Retinal pigment epithelial cell (primary cell): ENCODE data around the gene UVRAG.
"Not testable (repeated sequence)": the region's sequence is repeated elsewhere in the genome, so short reads cannot be mapped to it uniquely, and the experiment has no call there.

ENCODE experiments used
- DNase-seq: peaks from one replicate; pipeline ENCODE4 v3.0.0-alpha.2; 2010; ENCODE audit warnings: low read depth
- H3K4me3 ChIP-seq: 2 replicates; pipeline ENCODE4 v1.5.1; 2011; ENCODE audit warnings: mild to moderate bottlenecking, low read length, control low read depth, moderate library complexity
- TF ChIP-seq, protein P1 (sequence below): conservative IDR thresholded peaks from 2 replicates; pipeline ENCODE4 v1.5.1; 2011; ENCODE audit warnings: low read depth, low read length, control low read depth, inconsistent platforms

UVRAG gene

DNA sequence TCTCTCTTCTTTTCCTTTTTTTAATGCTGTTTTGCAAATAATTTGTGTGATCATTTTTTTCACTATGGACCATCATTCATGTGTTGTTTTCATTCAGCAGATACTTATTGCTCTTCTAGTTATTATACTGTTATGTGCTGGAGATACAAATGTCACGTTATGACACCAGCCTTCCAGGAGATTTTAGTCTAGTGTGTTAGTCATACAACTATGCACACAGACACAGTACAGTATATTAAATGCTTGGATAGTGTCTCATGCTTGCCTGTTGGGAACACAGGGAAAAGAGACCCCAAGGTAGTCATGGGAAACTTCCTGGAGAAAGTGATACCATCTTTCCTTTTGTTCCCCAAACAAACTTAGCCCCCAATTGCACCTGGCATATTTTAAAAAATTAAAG, 116.1 kb downstream of the UVRAG start:
- no peak for DNase-seq
- TF ChIP-seq, protein P1, sequence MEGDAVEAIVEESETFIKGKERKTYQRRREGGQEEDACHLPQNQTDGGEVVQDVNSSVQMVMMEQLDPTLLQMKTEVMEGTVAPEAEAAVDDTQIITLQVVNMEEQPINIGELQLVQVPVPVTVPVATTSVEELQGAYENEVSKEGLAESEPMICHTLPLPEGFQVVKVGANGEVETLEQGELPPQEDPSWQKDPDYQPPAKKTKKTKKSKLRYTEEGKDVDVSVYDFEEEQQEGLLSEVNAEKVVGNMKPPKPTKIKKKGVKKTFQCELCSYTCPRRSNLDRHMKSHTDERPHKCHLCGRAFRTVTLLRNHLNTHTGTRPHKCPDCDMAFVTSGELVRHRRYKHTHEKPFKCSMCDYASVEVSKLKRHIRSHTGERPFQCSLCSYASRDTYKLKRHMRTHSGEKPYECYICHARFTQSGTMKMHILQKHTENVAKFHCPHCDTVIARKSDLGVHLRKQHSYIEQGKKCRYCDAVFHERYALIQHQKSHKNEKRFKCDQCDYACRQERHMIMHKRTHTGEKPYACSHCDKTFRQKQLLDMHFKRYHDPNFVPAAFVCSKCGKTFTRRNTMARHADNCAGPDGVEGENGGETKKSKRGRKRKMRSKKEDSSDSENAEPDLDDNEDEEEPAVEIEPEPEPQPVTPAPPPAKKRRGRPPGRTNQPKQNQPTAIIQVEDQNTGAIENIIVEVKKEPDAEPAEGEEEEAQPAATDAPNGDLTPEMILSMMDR = no peak
- H3K4me3 ChIP-seq = no peak overlapping the region

DNA sequence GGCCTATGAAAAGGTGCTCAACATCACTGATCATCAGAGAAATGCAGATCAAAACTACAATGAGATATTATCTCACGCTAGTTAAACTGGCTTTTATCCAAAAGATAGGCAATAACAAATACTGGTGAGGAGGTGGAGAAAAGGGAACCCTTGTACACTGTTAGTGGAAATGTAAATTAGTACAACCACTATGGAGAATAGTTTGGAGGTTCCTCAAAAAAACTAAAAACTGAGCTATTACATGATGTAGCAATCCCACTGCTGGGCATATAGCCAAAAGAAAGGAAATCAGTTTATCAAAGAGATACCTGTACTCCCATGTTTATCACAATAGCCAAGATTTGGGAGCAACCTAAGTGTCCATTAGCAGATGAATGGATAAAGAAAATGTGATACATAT, 118.7 kb downstream of the UVRAG start:
- H3K4me3 ChIP-seq, DNase-seq: not testable (repeated sequence)

GRCh38 chr11:75934851-75935250, 119.8 kb downstream of the UVRAG start:
- TF ChIP-seq, protein P1 = no peak
- H3K4me3 ChIP-seq = no peak overlapping the region
- no peak for DNase-seq

DNA sequence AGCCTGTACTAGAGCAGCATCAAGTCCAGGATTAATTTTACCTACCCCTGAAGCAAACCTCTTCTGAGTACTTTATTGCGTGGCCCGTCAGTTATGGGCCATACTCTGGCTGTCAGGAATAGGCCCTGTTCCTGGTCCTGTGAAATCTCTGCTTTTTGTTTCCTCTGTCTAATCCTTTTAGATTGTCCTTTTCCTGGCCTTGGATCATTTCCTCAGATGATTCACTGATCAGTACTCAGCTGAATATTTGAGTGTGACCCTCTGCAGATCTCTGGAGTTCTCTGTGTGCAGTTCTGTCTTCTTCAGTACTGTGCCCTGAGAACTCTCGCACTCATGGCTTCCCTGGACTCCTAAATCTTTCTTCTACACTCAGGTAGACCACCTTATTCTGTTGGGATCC, 123.5 kb downstream of the UVRAG start:
- no peak overlapping the region for H3K4me3 ChIP-seq
- TF ChIP-seq, protein P1 = no peak
- no peak for DNase-seq

GRCh38 chr11:75939516-75939915, 124.5 kb downstream of the UVRAG start:
- no peak for DNase-seq
- TF ChIP-seq, protein P1 = no peak
- H3K4me3 ChIP-seq = no peak overlapping the region

DNA sequence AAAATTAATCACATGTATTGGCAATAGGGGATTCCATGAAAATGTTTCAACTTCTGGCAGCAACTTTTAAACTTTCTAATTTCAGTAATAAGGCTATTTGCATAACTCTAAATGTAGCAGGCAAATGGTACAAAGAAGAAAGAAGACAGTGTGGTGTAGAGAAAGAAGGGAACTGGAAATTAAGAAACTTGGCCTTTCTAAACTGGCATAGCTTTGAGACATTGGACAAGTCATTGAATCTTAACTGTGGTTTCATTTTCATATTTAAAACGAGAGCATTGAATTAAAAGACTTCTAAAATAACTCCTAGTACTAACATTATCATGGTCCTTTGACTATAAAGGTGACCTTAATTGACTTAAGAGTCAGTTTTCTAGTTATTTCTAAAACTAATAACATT, 125.0 kb downstream of the UVRAG start:
- H3K4me3 ChIP-seq = no peak overlapping the region
- DNase-seq = no peak
- TF ChIP-seq, protein P1 = no peak

DNA sequence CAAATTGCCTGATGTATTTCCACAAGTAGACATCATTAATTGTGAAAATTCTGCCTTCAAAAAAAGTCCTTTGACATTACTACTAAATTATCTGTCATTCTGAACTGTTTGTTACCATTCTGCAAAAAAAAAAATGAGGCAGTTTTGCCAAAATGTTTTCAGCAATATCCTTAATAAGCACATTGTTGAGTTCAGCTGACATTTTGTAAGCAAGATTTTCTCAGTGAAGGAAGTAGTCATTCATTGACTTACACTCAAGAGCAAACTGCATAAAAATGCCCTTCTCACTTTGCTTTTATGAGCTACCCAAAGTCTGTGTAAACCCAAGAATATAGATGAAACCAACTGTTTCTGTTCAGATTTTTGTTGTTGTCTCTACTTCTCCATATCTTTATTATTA, 125.9 kb downstream of the UVRAG start:
- H3K4me3 ChIP-seq = no peak overlapping the region
- TF ChIP-seq, protein P1 = no peak
- DNase-seq = no peak

GRCh38 chr11:75944515-75944914, 129.5 kb downstream of the UVRAG start:
- TF ChIP-seq, protein P1 = no peak
- no peak for DNase-seq
- no peak overlapping the region for H3K4me3 ChIP-seq
